Activated B cell treated with CpG ODN at 0.5 μM for 24 hours (primary cell): ENCODE measurements around the gene PLCL2. TPM values are rescaled to one million over a fixed set of nuclear protein-coding genes. Genes with fewer than 3 reads are reported as not detected.
A peak's percentile ranks its signal among the peaks of the same experiment; 100 is the strongest.

Experiments
- ATAC-seq: fragments of 200-7000 bp; cut with Tn5 transposase; one replicate; pipeline ENCODE4 v1.10.0; 2021; ENCODE audit warnings: low read depth, mild to moderate bottlenecking, moderate library complexity
- CTCF ChIA-PET: fragments of 350-600 bp; sonication (Branson Sonifier 250); formaldehyde crosslinking; loops from one replicate; lab custom pipeline; 2021; ENCODE audit warnings: antibody characterized with exemption; lab: Charles Lee
- POLR2A ChIA-PET: fragments of 350-600 bp; sonication (Branson Sonifier 250); formaldehyde crosslinking; loops from one replicate; lab custom pipeline; 2021; ENCODE audit warnings: antibody characterized with exemption; lab: Charles Lee
- DNase-seq: peaks from one replicate; pipeline ENCODE4 v3.0.0; 2022
- H3K27ac Mint-ChIP-seq: one replicate; pipeline ENCODE4 v1.8.0; 2020; ENCODE audit warnings: mixed read lengths
- H3K27me3 Mint-ChIP-seq: one replicate; pipeline ENCODE4 v1.8.0; 2021; ENCODE audit warnings: mixed read lengths
- H3K36me3 Mint-ChIP-seq: one replicate; pipeline ENCODE4 v1.8.0; 2021; ENCODE audit warnings: low read depth, mixed read lengths
- H3K4me1 Mint-ChIP-seq: one replicate; pipeline ENCODE4 v1.8.0; 2021; ENCODE audit warnings: mixed read lengths
- H3K4me3 Mint-ChIP-seq: one replicate; pipeline ENCODE4 v1.8.0; 2020; ENCODE audit warnings: mild to moderate bottlenecking, mixed read lengths
- H3K9me3 Mint-ChIP-seq: one replicate; pipeline ENCODE4 v1.8.0; 2020; ENCODE audit warnings: mixed read lengths
- intact Hi-C: fragments of 100-400 bp; cut with micrococcal nuclease; formaldehyde crosslinking; loops from one replicate; pipeline ENCODE4 v1.15.1; 2024
- total RNA-seq: library from RNA; stranded (reverse); gene quantifications from 2 replicates; pipeline ENCODE4 v1.2.3, GENCODE V29; 2022
- TF ChIP-seq, protein P1 (sequence below): fragments of 200-600 bp; IDR thresholded peaks from one replicate; pipeline ENCODE4 v1.8.0; 2022; ENCODE audit warnings: antibody characterized with exemption, mild to moderate bottlenecking

The PLCL2 gene
- total RNA-seq, 1 donor from 2014 or later: 40.0 TPM

DNA sequence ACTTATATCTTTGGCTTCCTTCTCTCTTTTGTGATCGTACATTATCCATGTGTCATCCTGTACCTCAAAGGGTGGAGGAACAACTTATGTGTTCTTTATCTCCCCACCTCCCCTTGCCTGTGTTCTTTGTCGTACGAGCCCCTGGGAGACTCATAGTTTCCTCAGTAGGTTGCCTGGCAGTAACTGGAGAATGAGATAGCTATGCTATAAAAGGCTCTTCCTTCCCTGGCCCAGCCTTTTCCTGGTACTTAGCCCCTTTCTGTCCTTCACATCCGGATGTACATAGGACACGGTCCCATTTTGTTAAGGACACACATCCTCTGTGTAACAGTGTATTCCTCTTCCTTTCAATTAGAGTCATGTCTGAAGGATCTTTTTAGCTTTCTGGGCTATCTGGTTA, 32.1 kb downstream of the PLCL2 start:
- ChIA-PET POLR2A (interaction anchor here (0.8 to 2.6 kb wide), 4 partner anchors 8 to 33 kb away, joined by 3 to 9 read pairs (median 3); partner anchors contain the start of gene PLCL2), CTCF (no interaction called here)
- Mint-ChIP-seq H3K9me3 (no peaks in the 10 kb centered on the region), H3K4me1 (peaks cover 85% of the 10 kb centered on the region), H3K27ac (peak overlapping the region; percentile 75), H3K4me3 (no peak overlapping the region), H3K36me3 (no peaks in the 10 kb centered on the region), H3K27me3 (no peaks in the 10 kb centered on the region)
- intact Hi-C loops: loop anchor here (2.0 kb wide), 1 partner anchor 16 kb away; no protein-coding TSS in a partner anchor
- TF ChIP-seq, protein P1, sequence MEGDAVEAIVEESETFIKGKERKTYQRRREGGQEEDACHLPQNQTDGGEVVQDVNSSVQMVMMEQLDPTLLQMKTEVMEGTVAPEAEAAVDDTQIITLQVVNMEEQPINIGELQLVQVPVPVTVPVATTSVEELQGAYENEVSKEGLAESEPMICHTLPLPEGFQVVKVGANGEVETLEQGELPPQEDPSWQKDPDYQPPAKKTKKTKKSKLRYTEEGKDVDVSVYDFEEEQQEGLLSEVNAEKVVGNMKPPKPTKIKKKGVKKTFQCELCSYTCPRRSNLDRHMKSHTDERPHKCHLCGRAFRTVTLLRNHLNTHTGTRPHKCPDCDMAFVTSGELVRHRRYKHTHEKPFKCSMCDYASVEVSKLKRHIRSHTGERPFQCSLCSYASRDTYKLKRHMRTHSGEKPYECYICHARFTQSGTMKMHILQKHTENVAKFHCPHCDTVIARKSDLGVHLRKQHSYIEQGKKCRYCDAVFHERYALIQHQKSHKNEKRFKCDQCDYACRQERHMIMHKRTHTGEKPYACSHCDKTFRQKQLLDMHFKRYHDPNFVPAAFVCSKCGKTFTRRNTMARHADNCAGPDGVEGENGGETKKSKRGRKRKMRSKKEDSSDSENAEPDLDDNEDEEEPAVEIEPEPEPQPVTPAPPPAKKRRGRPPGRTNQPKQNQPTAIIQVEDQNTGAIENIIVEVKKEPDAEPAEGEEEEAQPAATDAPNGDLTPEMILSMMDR: no peak
- ATAC-seq (no peak), DNase-seq (no peak)

DNA sequence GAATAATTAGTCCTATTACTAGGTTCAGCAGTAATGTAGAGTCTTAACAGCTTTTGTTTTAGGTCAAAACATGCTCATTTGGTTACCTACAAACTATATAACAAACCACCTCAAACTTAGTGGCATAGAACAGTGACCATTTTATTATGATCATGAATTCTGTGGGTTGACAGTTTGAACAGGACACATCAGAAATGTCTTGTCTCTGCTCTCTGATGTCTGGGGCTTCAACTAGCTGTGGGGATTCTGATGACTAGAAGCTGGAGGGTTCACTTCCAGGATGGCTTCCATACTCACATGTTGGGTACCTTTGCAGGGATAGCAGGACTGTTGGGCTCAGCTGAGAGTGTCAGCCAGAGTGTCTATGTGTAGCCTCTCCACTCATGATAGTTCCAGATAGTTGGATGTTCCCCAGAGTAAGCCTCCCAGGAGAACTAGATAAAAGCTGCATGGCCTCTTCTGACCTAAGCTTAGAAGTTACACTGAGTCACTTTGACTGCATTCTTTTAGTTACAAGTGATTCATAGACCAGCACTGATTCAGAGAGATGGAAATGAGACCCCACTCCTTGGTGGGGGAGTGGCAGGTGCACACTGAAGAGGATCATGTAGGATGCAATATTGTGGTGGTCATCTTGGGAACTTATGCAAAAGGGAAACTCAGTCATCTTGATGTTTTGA, 32.6 kb downstream of the PLCL2 start:
- Mint-ChIP-seq H3K27ac (peak overlapping the region; percentile 75), H3K9me3 (no peaks in the 10 kb centered on the region), H3K4me1 (peaks cover 82% of the 10 kb centered on the region), H3K27me3 (no peaks in the 10 kb centered on the region), H3K4me3 (peak overlapping the region; percentile 39), H3K36me3 (no peaks in the 10 kb centered on the region)
- TF ChIP-seq, protein P1: no peak
- intact Hi-C loops: loop anchor here (2.0 kb wide), 1 partner anchor 15 kb away; no protein-coding TSS in a partner anchor
- ATAC-seq: peak; percentile 50
- CTCF ChIA-PET: no interaction called here
- POLR2A ChIA-PET: interaction anchor here (0.8 to 2.6 kb wide), 4 partner anchors 9 to 33 kb away, joined by 3 to 9 read pairs (median 3); partner anchors contain the start of gene PLCL2
- DNase-seq: no peak

DNA sequence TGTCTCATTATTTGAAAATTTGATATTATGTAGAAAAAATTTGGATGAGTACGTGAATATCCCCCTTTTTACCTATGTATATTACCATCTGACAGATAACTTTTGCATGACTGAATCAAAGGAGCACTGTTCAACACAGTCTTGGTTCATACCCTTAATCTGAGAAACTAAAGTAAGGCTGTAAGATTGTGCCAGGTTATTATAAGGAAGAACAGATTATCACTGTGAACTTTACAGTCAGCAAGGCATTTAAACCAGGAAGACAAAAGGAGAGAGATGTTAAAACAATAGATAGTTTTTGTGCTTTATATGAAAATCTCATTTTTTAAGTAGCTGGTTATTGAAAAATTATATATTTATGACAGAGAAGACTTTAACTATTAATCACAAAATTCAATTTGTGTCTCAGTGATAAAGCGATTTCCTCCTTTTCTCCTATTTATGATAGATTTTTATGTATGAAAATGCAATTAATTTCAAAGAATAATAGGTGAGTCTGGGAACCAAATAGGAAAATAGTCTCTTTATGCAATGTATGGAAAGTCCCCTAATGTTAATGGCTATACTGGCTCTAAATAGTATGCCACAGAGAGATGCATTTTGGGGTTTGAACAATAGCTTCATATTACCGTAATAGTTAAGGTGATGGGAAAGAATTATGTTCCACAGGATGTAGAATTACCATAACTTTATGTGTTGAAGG, 33.4 kb downstream of the PLCL2 start:
- Mint-ChIP-seq H3K4me3 (no peak overlapping the region), H3K36me3 (no peaks in the 10 kb centered on the region), H3K9me3 (no peaks in the 10 kb centered on the region), H3K27me3 (no peaks in the 10 kb centered on the region), H3K4me1 (peaks cover 77% of the 10 kb centered on the region), H3K27ac (no peak overlapping the region)
- CTCF ChIA-PET: interaction anchor here (1.3 kb wide), 1 partner anchor 34 kb away, joined by 3 read pairs; no protein-coding TSS in a partner anchor
- POLR2A ChIA-PET: interaction anchor here (0.6 to 2.6 kb wide), 4 partner anchors 21 to 146 kb away, joined by 3 to 9 read pairs (median 3); partner anchors contain the start of gene PLCL2
- TF ChIP-seq, protein P1: no peak
- DNase-seq (no peak), ATAC-seq (no peak)
- intact Hi-C loops: loop anchor here (2.0 kb wide), 1 partner anchor 15 kb away; no protein-coding TSS in a partner anchor

DNA sequence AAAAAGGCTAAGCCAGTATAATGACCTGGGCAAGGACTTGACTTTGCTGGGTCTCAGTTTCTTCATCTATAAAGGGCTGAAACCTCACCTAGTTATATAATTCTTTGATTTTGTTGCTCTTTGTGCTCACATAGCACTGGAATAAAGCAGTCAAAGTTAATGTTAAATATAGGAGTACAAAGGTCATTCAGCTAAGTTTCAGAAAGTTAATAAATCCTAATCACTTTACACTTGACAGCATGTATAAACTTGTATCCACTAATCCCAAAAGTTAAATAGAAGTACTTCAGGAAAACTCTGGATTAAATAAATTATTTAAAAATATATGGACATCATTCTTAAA, 33.9 kb downstream of the PLCL2 start:
- no peaks in the 10 kb centered on the region for H3K36me3 Mint-ChIP-seq
- no peaks in the 10 kb centered on the region for H3K9me3 Mint-ChIP-seq
- no peak overlapping the region for H3K27ac Mint-ChIP-seq
- POLR2A ChIA-PET: interaction anchor here (2.6 kb wide), 1 partner anchor 34 kb away, joined by 9 read pairs; the partner anchor contains the start of gene PLCL2
- H3K27me3 Mint-ChIP-seq: no peaks in the 10 kb centered on the region
- TF ChIP-seq, protein P1: no peak
- no peak overlapping the region for H3K4me3 Mint-ChIP-seq
- intact Hi-C loops: no loop called here
- ATAC-seq: no peak
- CTCF ChIA-PET: interaction anchor here (1.3 kb wide), 1 partner anchor 34 kb away, joined by 3 read pairs; no protein-coding TSS in a partner anchor
- no peak for DNase-seq
- H3K4me1 Mint-ChIP-seq: peaks cover 78% of the 10 kb centered on the region

DNA sequence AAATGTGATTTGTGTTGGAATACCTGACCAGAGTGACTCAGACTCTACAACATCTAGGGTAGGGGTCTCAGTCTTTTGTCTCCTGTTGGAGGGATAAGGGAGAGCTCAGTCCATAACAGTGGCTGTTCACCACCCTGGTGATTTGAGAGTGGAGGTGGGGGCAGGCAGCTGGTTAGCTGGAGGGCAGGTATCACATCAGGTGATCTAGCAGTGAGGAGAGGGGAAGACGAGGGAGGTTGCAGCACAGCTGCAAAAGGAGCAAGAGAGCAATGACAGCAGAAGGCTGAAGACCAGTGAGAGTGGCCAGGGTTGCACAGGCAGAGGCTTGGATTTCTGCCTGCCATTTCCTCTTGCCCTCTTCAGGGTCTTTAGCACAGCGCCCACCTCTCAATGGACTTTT, 38.4 kb downstream of the PLCL2 start:
- no peak overlapping the region for H3K4me3 Mint-ChIP-seq
- ChIA-PET POLR2A (no interaction called here), CTCF (interaction anchor here (1.1 kb wide), 1 partner anchor 38 kb away, joined by 3 read pairs; the partner anchor contains the start of gene PLCL2)
- intact Hi-C loops: no loop called here
- no peak overlapping the region for H3K27ac Mint-ChIP-seq
- peaks cover 67% of the 10 kb centered on the region for H3K4me1 Mint-ChIP-seq
- no peak for ATAC-seq
- H3K27me3 Mint-ChIP-seq: no peaks in the 10 kb centered on the region
- TF ChIP-seq, protein P1: no peak
- DNase-seq: no peak
- H3K36me3 Mint-ChIP-seq: peaks cover 3% of the 10 kb centered on the region
- H3K9me3 Mint-ChIP-seq: no peaks in the 10 kb centered on the region
